AG04450 (cell line): ENCODE data around the gene KIAA0930. TPM values are rescaled to one million over a fixed set of nuclear protein-coding genes. Genes with fewer than 3 reads are reported as not detected.

Experiments
- CTCF ChIA-PET: fragments of 300-600, 350-600 bp; formaldehyde crosslinking; extraction: SDS; loops from one replicate; lab custom pipeline; 2022; ENCODE audit warnings: antibody characterized with exemption, inconsistent platforms; lab: Charles Lee
- POLR2A ChIA-PET: fragments of 350-600 bp; formaldehyde crosslinking; extraction: SDS; loops from one replicate; lab custom pipeline; 2021; ENCODE audit warnings: antibody characterized with exemption, inconsistent platforms; lab: Yijun Ruan, JAX
- DNase-seq: peaks from one replicate; pipeline ENCODE4 v3.0.0-alpha.2; 2011; ENCODE audit warnings: low read depth, low spot score
- H3K27ac ChIP-seq: one replicate; pipeline ENCODE4 v1.5.1; 2012; ENCODE audit warnings: low read depth, low read length, control low read depth
- H3K27me3 ChIP-seq: one replicate; pipeline ENCODE4 v1.6.0; 2012; ENCODE audit warnings: low read length; ENCODE audit not compliant: control insufficient read depth, insufficient read depth
- H3K4me3 ChIP-seq: 2 replicates; pipeline ENCODE4 v1.5.1; 2011; ENCODE audit warnings: mild to moderate bottlenecking, low read depth, low read length, control low read depth
- H3K9me3 ChIP-seq: 2 replicates; pipeline ENCODE4 v1.5.1; 2012; ENCODE audit warnings: low read length; ENCODE audit not compliant: control insufficient read depth, insufficient read depth
- polyA plus RNA-seq: library from polyadenylated mRNA; depleted of rRNA; stranded (reverse); fragments of >200 nt; gene quantifications from 2 replicates; pipeline ENCODE4 v1.2.3, GENCODE V29; 2011
- TF ChIP-seq, protein P1 (sequence below): IDR thresholded peaks from 2 replicates; pipeline ENCODE4 v1.5.1; 2011; ENCODE audit warnings: low read depth, low read length, control low read depth, inconsistent platforms

KIAA0930 gene
- polyA plus RNA-seq, 1 experiment, result 49.4 TPM

DNA sequence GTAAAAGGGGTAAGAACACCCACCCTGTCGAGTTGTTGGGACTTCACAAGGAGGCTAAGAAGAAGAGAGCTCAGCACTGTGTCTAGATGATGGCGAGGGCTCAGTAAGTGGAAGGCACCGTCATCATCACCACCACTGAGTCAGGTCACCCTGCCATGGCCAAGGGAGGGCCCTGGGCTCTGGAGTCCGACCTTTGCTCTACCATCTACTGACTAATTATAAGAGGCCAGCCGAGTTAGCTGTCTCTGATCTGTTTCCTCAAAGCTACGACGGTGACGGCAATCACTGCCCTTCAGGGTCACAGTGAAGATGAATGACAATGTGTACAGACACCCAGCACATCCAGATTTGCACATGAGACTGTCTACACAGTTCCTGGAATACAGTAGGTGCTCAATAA, 29.3 kb downstream of the KIAA0930 start:
- POLR2A ChIA-PET, result no interaction called here
- CTCF ChIA-PET, result no interaction called here
- TF ChIP-seq, protein P1, sequence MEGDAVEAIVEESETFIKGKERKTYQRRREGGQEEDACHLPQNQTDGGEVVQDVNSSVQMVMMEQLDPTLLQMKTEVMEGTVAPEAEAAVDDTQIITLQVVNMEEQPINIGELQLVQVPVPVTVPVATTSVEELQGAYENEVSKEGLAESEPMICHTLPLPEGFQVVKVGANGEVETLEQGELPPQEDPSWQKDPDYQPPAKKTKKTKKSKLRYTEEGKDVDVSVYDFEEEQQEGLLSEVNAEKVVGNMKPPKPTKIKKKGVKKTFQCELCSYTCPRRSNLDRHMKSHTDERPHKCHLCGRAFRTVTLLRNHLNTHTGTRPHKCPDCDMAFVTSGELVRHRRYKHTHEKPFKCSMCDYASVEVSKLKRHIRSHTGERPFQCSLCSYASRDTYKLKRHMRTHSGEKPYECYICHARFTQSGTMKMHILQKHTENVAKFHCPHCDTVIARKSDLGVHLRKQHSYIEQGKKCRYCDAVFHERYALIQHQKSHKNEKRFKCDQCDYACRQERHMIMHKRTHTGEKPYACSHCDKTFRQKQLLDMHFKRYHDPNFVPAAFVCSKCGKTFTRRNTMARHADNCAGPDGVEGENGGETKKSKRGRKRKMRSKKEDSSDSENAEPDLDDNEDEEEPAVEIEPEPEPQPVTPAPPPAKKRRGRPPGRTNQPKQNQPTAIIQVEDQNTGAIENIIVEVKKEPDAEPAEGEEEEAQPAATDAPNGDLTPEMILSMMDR, result no peak
- peak overlapping the region; percentile 54 for H3K4me3 ChIP-seq
- no peak for DNase-seq
- no peaks in the 10 kb centered on the region for H3K27me3 ChIP-seq
- peaks cover 6% of the 10 kb centered on the region; the same call in 1 of the 2 replicates for H3K9me3 ChIP-seq
- H3K27ac ChIP-seq, result peak overlapping the region; percentile 93

DNA sequence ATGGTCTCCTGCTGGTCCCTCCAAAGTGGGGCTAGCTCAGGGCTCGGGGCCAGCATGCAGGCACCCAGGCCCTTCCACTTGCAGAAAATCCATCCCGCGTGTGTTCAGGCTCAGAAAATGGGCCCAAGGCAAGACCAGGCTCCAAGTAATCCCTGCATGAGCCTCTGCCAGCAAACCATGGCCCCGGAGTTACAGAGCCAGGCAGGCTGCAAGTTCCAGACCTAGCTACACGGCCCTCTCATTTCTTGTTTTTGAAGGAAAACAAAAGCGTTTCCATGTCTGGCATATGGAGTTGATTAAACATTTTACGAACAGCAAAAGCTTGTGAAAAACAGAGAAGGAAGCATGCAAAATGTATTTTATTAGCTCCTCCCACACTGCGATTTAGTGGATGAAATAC, 29.7 kb downstream of the KIAA0930 start:
- Histone ChIP-seq H3K27me3 (no peaks in the 10 kb centered on the region), H3K9me3 (peaks cover 6% of the 10 kb centered on the region; the same call in 1 of the 2 replicates), H3K27ac (peak overlapping the region; percentile 93), H3K4me3 (no peak overlapping the region)
- DNase-seq, result no peak
- TF ChIP-seq, protein P1, result no peak
- ChIA-PET POLR2A (no interaction called here), CTCF (no interaction called here)

DNA sequence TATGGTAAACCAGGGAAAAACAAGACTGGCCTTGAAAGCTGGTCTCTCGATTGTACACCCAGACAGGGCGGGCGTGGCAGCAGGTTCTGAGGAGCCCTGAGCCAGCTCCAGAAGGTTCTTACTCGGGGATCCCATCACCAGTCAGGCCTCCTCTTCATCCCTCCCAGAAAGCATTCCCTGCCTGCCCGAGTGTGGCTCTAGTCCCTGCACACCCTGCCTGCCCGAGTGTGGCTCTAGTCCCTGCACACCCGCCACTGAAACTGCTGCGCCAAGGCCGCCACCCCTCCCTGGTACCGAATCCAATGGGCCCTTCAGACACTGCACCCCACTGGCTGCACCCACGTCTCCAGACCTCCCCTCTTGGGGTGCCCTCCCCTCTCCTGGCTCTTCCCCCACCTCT, 30.1 kb downstream of the KIAA0930 start:
- Histone ChIP-seq H3K27me3 (no peaks in the 10 kb centered on the region), H3K9me3 (peaks cover 6% of the 10 kb centered on the region; the same call in 1 of the 2 replicates), H3K27ac (no peak overlapping the region), H3K4me3 (no peak overlapping the region)
- DNase-seq, result no peak
- TF ChIP-seq, protein P1, result no peak
- ChIA-PET CTCF (no interaction called here), POLR2A (no interaction called here)

DNA sequence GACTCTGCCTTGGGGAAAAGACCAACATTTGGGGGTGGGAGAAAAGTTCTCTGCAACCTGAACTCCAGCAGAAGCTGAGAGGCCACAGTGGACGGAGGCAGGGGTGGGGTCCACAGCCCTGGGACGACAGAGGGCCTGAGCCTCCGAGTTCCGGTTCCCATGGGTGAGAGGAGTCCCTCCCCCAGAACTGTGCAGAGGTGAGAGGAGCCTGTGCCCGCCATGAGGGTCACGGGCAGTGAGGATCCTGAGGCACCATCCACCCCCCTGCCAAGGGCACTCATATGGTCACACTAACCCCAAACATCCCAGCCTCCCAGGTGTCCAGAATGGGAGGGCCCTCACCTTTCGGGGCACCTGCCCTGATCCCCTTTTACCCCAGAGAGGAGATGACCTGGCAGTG, 30.5 kb downstream of the KIAA0930 start:
- TF ChIP-seq, protein P1, result no peak
- ChIA-PET POLR2A (no interaction called here), CTCF (no interaction called here)
- peaks cover 6% of the 10 kb centered on the region; the same call in 1 of the 2 replicates for H3K9me3 ChIP-seq
- H3K27ac ChIP-seq, result no peak overlapping the region
- DNase-seq, result no peak
- H3K4me3 ChIP-seq, result no peak overlapping the region
- H3K27me3 ChIP-seq, result no peaks in the 10 kb centered on the region

DNA sequence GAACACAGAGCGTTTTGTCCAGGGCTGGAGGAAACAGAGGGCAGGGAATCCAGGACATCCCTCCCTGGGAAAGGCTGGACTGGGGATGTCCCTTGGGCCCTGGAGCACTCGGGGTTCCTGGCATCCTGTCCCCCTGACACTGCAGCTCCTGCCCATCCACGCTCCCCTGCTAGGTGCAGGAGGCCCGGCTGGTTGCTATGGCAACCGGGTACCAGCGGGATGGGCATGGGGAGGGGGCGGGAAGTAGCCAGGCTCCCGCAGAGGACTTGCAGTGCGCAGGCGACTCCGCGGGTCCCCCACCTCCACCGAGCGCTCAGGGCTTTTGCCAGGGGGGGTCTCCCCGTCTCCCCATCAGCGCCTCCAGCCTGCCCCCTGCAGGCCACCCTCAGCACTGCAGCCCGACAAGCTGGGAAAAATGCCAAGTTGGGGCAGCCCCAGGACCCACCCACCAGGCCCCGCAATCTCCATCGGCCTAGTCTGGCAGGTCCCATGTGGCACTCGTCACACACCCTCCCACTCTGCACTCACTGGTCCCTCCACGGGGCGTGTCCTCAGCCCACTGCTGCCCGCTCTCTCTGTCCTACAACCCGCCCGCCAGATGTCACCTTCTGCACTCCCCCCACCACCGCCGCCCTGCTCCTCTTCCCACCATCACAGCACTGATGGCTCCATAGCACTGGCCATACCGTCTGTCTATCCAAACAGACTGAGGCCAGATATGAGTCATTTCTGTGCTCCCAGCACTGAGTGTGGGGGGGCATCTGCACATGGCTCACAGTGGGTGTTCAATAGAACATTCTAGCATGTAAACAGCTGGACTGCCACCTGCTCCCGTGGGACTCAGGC, 31.5 kb downstream of the KIAA0930 start:
- peak; percentile 66 for DNase-seq
- CTCF ChIA-PET, result interaction anchor here (0.8 to 1.3 kb wide), 3 partner anchors 8 to 44 kb away, joined by 3 read pairs; no protein-coding TSS in a partner anchor
- TF ChIP-seq, protein P1, result peak; percentile 74
- H3K4me3 ChIP-seq, result no peak overlapping the region
- no peaks in the 10 kb centered on the region for H3K27me3 ChIP-seq
- POLR2A ChIA-PET, result interaction anchor here (0.6 to 1.4 kb wide), 2 partner anchors 104 to 124 kb away, joined by 3 to 4 read pairs; no protein-coding TSS in a partner anchor
- peak overlapping the region; percentile 47 for H3K27ac ChIP-seq
- H3K9me3 ChIP-seq, result peaks cover 6% of the 10 kb centered on the region; the same call in 1 of the 2 replicates
